Pancreas (tissue), 10 donors: Measurements from ENCODE around the gene CNTD1. TPM values are rescaled to one million over a fixed set of nuclear protein-coding genes. Genes with fewer than 3 reads are reported as not detected.

ENCODE experiments used
- ATAC-seq, 4 donors: fragments of 200-7000 bp; cut with Tn5 transposase; one replicate each; pipeline versions ENCODE4 v1.8.0 to v1.9.1; 2020; ENCODE audit warnings: mild to moderate bottlenecking in 4 of 4, moderate library complexity in 4 of 4
- DNase-seq, 6 donors: peaks; one replicate each; pipeline ENCODE4 v3.0.0-alpha.2; 2020
- FAIRE-seq: peaks from 2 replicates; lab custom pipeline; 2012; peaks lifted over from hg19 to GRCh38; lab: Jason Lieb, UNC
- H3K27ac ChIP-seq, 4 donors: fragments of 200-600 bp; sonication (generic); 1 replicate in 3 of 4; 2 replicates in 1 of 4; pipeline versions ENCODE4 v1.5.0 to v1.8.0; 2020
- H3K27me3 ChIP-seq, 4 donors: fragments of 200-600 bp; one replicate each; pipeline ENCODE4 v1.8.0; 2021
- H3K36me3 ChIP-seq, 3 donors: fragments of 200-600 bp; sonication (generic) in 1 of 3; one replicate each; pipeline versions ENCODE4 v1.5.0 to v1.8.0; 2020 to 2021
- H3K4me1 ChIP-seq, 3 donors: fragments of 200-600 bp; one replicate each; pipeline ENCODE4 v1.8.0; 2021
- H3K4me3 ChIP-seq, 4 donors: fragments of 200-600 bp; sonication (generic) in 2 of 4; one replicate each; pipeline versions ENCODE4 v1.5.0 to v1.8.0; 2020 to 2021
- H3K9me3 ChIP-seq, 4 donors: fragments of 200-600 bp; one replicate each; pipeline ENCODE4 v1.8.0; 2021
- CTCF ChIP-seq, 4 donors: fragments of 200-600 bp; sonication (generic) in 3 of 4; IDR thresholded peaks; one replicate each; pipeline versions ENCODE4 v1.5.0 to v1.8.0; 2021; ENCODE audit warnings: antibody characterized with exemption in 4 of 4
- WGBS, 2 donors: extraction: QIAGEN DNeasy Blood & Tissue Kit; methylation state at CpG; one replicate each; pipeline ENCODE4 v1.1.7; 2013; 5-methylcytosine and 5-hydroxymethylcytosine counted together
- intact Hi-C, 3 donors: fragments of 100-400 bp; cut with DNase I; formaldehyde crosslinking; loops; one replicate each; pipeline versions ENCODE4 v1.11.1 to v1.14.2; 2022
- polyA plus RNA-seq, 2 donors: library from polyadenylated mRNA; stranded (reverse); fragments of 200-250 nt; gene quantifications; one replicate each; pipeline ENCODE4 v1.2.3, GENCODE V29; 2013
- total RNA-seq, 6 donors: library from RNA; stranded (reverse); fragmentation: NEBNext Ultra II Directional in 4 of 6; extraction: Animal tissue kit (Norgen Biotek cat#: 25700) in 4 of 6; gene quantifications; one replicate each; pipeline versions ENCODE4 v1.2.1 to v1.2.4, GENCODE V29; 2021 to 2023
- donor health status: healthy with polysubstance abuse.
- donor health status: DM: no; HTN: no; CAD: no; lungs with moderate emphysema.
- donor health status: DM: no; HTN: no; CAD: no.
- donor health status: control.
- donor health status: control.
- donor health status: Bipolar disorder and iron deficiency.
- donor health status: DM: yes; HTN: yes; CAD: no.
- donor health status: DM: no; HTN: no; CAD: no.
- donor health status: DM: no; HTN: no; CAD: no.
- donor health status: DM: yes; HTN: yes; CAD: no.

The CNTD1 gene
- total and polyA plus RNA-seq, 8 donors = 0.13 to 0.78 (median 0.45) TPM

DNA sequence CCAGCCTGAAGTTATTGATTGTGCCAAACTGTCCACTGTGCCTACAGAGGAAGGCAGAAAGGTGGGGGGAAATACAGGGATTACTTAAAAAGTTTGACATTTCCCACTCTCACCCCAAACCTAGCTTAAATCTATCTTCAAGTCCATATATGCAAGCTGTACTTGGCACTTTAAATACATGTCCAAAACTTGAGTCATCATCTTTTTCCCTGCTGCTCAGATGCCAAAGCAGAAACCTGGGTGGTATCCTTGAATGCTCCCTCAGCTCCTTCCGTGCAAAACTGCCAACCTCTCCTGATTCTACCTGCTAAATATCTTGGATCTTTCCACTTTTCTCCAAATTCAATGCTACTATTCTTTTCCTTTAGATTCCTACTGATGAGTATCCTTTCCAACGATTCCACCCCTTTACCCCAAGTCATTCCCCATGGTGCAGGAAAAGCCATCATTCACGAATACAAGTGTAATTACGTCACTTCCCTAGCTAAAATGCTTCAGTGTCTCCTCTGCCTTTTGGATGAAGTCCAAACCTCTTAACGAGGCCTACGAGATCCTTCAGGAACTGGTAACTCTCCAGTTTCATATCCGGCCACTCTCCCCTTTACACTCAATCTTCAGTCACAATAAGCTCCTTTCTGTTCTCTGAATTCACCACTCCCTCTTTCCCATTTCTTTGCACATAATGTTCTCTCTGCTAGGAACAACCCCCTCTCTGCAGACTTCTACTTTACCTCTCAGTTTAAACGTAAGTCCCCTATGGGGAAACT is 16.2 kb downstream of the CNTD1 start:
- ATAC-seq = no peak
- Histone ChIP-seq H3K4me1 (no peaks in the 10 kb centered on the region), H3K36me3 (peaks cover 0 to 76% (median 25%) of the 10 kb centered on the region in 3 donors), H3K9me3 (no peaks in the 10 kb centered on the region), H3K4me3 (no peak overlapping the region), H3K27me3 (no peaks in the 10 kb centered on the region), H3K27ac (no peak overlapping the region)
- intact Hi-C loops = no loop called here
- WGBS, 2 donors = 73 to 83% methylated on average over 8 of the region's 8 CpGs
- TF ChIP-seq CTCF (IDR thresholded peaks at IDR 0.05) = no peak
- FAIRE-seq = no peak
- no peak for DNase-seq

DNA sequence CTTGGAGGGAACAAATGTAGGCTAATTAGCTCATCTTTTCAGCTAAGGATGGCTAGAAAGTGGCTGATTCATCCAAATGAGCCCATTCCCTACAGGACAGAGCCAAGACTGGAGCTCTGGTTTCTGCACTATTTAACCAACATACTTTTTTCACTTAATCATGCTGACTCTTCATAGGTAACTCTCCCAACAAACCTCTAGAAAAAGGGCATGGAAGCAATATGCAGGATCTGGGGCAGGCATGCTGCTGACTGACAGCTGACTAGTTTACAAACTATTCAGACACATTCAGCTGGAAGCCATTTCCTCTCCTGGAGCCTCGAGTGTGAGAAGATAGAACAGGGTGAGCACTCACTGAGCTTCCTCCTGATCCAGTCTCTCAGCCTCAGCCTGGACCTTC is 19.2 kb downstream of the CNTD1 start:
- Histone ChIP-seq H3K9me3 (no peaks in the 10 kb centered on the region), H3K27me3 (no peaks in the 10 kb centered on the region), H3K4me3 (no peak overlapping the region), H3K36me3 (peaks cover 0 to 73% (median 25%) of the 10 kb centered on the region in 3 donors), H3K27ac (no peak overlapping the region), H3K4me1 (peaks cover 0 to 6% (median 3%) of the 10 kb centered on the region in 3 donors)
- WGBS, 2 donors = 70 to 81% methylated on average over 1 of the region's 1 CpG
- FAIRE-seq (no peak), ATAC-seq (no peak), DNase-seq (no peak)
- intact Hi-C loops = no loop called here
- TF ChIP-seq CTCF (IDR thresholded peaks at IDR 0.05) = no peak

GRCh38 chr17:42818379-42818778 is 19.7 kb downstream of the CNTD1 start:
- peaks cover 0 to 71% (median 25%) of the 10 kb centered on the region in 3 donors for H3K36me3 ChIP-seq
- peaks cover 0 to 11% (median 8%) of the 10 kb centered on the region in 3 donors for H3K4me1 ChIP-seq
- FAIRE-seq (no peak), ATAC-seq (no peak), DNase-seq (no peak)
- 83 to 93% methylated on average over 5 of the region's 5 CpGs for WGBS, 2 donors
- intact Hi-C loops = no loop called here
- H3K27ac ChIP-seq = no peak overlapping the region
- H3K9me3 ChIP-seq = no peaks in the 10 kb centered on the region
- no peak overlapping the region for H3K4me3 ChIP-seq
- H3K27me3 ChIP-seq = no peaks in the 10 kb centered on the region
- no peak for TF ChIP-seq CTCF (IDR thresholded peaks at IDR 0.05)

- FAIRE-seq = no peak
- Histone ChIP-seq H3K9me3 (no peaks in the 10 kb centered on the region), H3K4me1 (peaks cover 0 to 13% (median 10%) of the 10 kb centered on the region in 3 donors)
These were observed 21.4 kb downstream of the CNTD1 start for GRCh38 chr17:42819939-42820535.

More at GRCh38 chr17:42819939-42820535, 21.4 kb downstream of the CNTD1 start:
- 16 to 21% methylated on average over 2 of the region's 2 CpGs for WGBS, 2 donors
- Histone ChIP-seq H3K27ac (no peak overlapping the region), H3K36me3 (peaks cover 0 to 59% (median 21%) of the 10 kb centered on the region in 3 donors), H3K27me3 (no peaks in the 10 kb centered on the region), H3K4me3 (no peak overlapping the region)
- ATAC-seq (peak in 2 of 4 donors; percentile 28 to 32), DNase-seq (peak in 3 of 6 donors; percentile 51 to 71 (median 61))
- intact Hi-C loops = loop anchor here in 2 of 3 donors (10.0 kb wide), 2 partner anchors 95 to 115 kb away; no protein-coding TSS in a partner anchor
- peak in 3 of 4 donors; percentile 37 to 59 (median 44) for TF ChIP-seq CTCF (IDR thresholded peaks at IDR 0.05)
